Activated T-cell treated with anti-CD3 and anti-CD28 coated beads, Interleukin-2, amount 50 U/mL, for 24 hours (primary cell): ENCODE data around the gene UVRAG.
"Not testable (repeated sequence)": the region's sequence is repeated elsewhere in the genome, so short reads cannot be mapped to it uniquely, and the experiment has no call there.

Source experiments
- DNase-seq: peaks from one replicate; pipeline ENCODE4 v3.0.0-alpha.2; 2020
- H3K27ac Mint-ChIP-seq: 2 replicates; pipeline ENCODE4 v1.8.0; 2020; ENCODE audit warnings: mild to moderate bottlenecking, mixed read lengths
- H3K27me3 Mint-ChIP-seq: 2 replicates; pipeline ENCODE4 v1.8.0; 2020; ENCODE audit warnings: mixed read lengths
- H3K36me3 Mint-ChIP-seq: 2 replicates; pipeline ENCODE4 v1.8.0; 2020; ENCODE audit warnings: low read depth, mixed read lengths
- H3K4me1 Mint-ChIP-seq: 2 replicates; pipeline ENCODE4 v1.8.0; 2020; ENCODE audit warnings: low read depth, mixed read lengths
- H3K4me3 Mint-ChIP-seq: 2 replicates; pipeline ENCODE4 v1.8.0; 2020; ENCODE audit warnings: mild to moderate bottlenecking, moderate library complexity, mixed read lengths
- H3K9me3 Mint-ChIP-seq: 2 replicates; pipeline ENCODE4 v1.8.0; 2020; ENCODE audit warnings: mixed read lengths

The UVRAG gene

GRCh38 chr11:75831915-75832502, 17.0 kb downstream of the UVRAG start:
- Mint-ChIP-seq H3K27ac (no peak overlapping the region), H3K4me3 (no peak overlapping the region), H3K27me3 (no peaks in the 10 kb centered on the region), H3K9me3 (no peaks in the 10 kb centered on the region), H3K4me1 (peaks cover 15% of the 10 kb centered on the region), H3K36me3 (peaks cover 25% of the 10 kb centered on the region)
- no peak for DNase-seq

GRCh38 chr11:75834728-75835127, 19.7 kb downstream of the UVRAG start:
- no peaks in the 10 kb centered on the region for H3K9me3 Mint-ChIP-seq
- H3K4me1 Mint-ChIP-seq = peaks cover 19% of the 10 kb centered on the region
- no peak overlapping the region for H3K27ac Mint-ChIP-seq
- no peak for DNase-seq
- H3K27me3 Mint-ChIP-seq = no peaks in the 10 kb centered on the region
- no peak overlapping the region for H3K4me3 Mint-ChIP-seq
- H3K36me3 Mint-ChIP-seq = peaks cover 37% of the 10 kb centered on the region

GRCh38 chr11:75836417-75836816, 21.4 kb downstream of the UVRAG start:
- no peak for DNase-seq
- Mint-ChIP-seq H3K4me1 (peaks cover 19% of the 10 kb centered on the region), H3K36me3 (peaks cover 31% of the 10 kb centered on the region), H3K27me3 (no peaks in the 10 kb centered on the region), H3K9me3 (no peaks in the 10 kb centered on the region), H3K4me3 (no peak overlapping the region), H3K27ac (no peak overlapping the region)

GRCh38 chr11:75839851-75840250, 24.8 kb downstream of the UVRAG start:
- no peak overlapping the region for H3K4me3 Mint-ChIP-seq
- no peak overlapping the region for H3K27ac Mint-ChIP-seq
- H3K27me3 Mint-ChIP-seq = no peaks in the 10 kb centered on the region
- peaks cover 21% of the 10 kb centered on the region for H3K36me3 Mint-ChIP-seq
- DNase-seq = no peak
- peaks cover 25% of the 10 kb centered on the region for H3K4me1 Mint-ChIP-seq
- no peaks in the 10 kb centered on the region for H3K9me3 Mint-ChIP-seq

- H3K27me3 Mint-ChIP-seq = no peaks in the 10 kb centered on the region
- no peak overlapping the region for H3K4me3 Mint-ChIP-seq
- H3K36me3 Mint-ChIP-seq = peaks cover 23% of the 10 kb centered on the region
- H3K9me3 Mint-ChIP-seq = no peaks in the 10 kb centered on the region
- peaks cover 25% of the 10 kb centered on the region for H3K4me1 Mint-ChIP-seq
- H3K27ac Mint-ChIP-seq = no peak overlapping the region
- no peak for DNase-seq
Measured at GRCh38 chr11:75840522-75840921, 25.5 kb downstream of the UVRAG start.

GRCh38 chr11:75841739-75842138, 26.7 kb downstream of the UVRAG start:
- H3K4me3 Mint-ChIP-seq = no peak overlapping the region
- H3K27me3 Mint-ChIP-seq = no peaks in the 10 kb centered on the region
- no peak overlapping the region for H3K27ac Mint-ChIP-seq
- H3K36me3 Mint-ChIP-seq = peaks cover 23% of the 10 kb centered on the region
- H3K4me1 Mint-ChIP-seq = peaks cover 21% of the 10 kb centered on the region
- H3K9me3 Mint-ChIP-seq = no peaks in the 10 kb centered on the region
- no peak for DNase-seq

GRCh38 chr11:75845324-75845723, 30.3 kb downstream of the UVRAG start:
- Mint-ChIP-seq H3K9me3 (no peaks in the 10 kb centered on the region), H3K36me3 (peaks cover 7% of the 10 kb centered on the region), H3K4me1 (peaks cover 21% of the 10 kb centered on the region), H3K27me3 (no peaks in the 10 kb centered on the region), H3K27ac (no peak overlapping the region), H3K4me3 (no peak overlapping the region)
- no peak for DNase-seq

- H3K4me1 Mint-ChIP-seq = peaks cover 18% of the 10 kb centered on the region
Measured at GRCh38 chr11:75849894-75850293, 34.9 kb downstream of the UVRAG start.

GRCh38 chr11:75850787-75851186, 35.8 kb downstream of the UVRAG start:
- Mint-ChIP-seq H3K27ac (no peak overlapping the region), H3K9me3 (no peaks in the 10 kb centered on the region), H3K36me3 (peaks cover 35% of the 10 kb centered on the region), H3K27me3 (no peaks in the 10 kb centered on the region), H3K4me1 (peaks cover 18% of the 10 kb centered on the region), H3K4me3 (no peak overlapping the region)
- DNase-seq = no peak

More at GRCh38 chr11:75849894-75850293, 34.9 kb downstream of the UVRAG start:
- H3K36me3 Mint-ChIP-seq = peaks cover 29% of the 10 kb centered on the region
- DNase-seq = no peak
- H3K27ac Mint-ChIP-seq = no peak overlapping the region
- H3K27me3 Mint-ChIP-seq = no peaks in the 10 kb centered on the region
- no peak overlapping the region for H3K4me3 Mint-ChIP-seq
- no peaks in the 10 kb centered on the region for H3K9me3 Mint-ChIP-seq

GRCh38 chr11:75851203-75851602, 36.2 kb downstream of the UVRAG start:
- H3K27ac Mint-ChIP-seq = peak overlapping the region; percentile 3

GRCh38 chr11:75852406-75853017, 37.5 kb downstream of the UVRAG start:
- H3K27ac Mint-ChIP-seq = no peak overlapping the region
- no peaks in the 10 kb centered on the region for H3K9me3 Mint-ChIP-seq
- no peak overlapping the region for H3K4me3 Mint-ChIP-seq
- H3K4me1 Mint-ChIP-seq = peaks cover 23% of the 10 kb centered on the region
- H3K27me3 Mint-ChIP-seq = no peaks in the 10 kb centered on the region
- DNase-seq = no peak
- peaks cover 44% of the 10 kb centered on the region for H3K36me3 Mint-ChIP-seq

More at GRCh38 chr11:75851203-75851602, 36.2 kb downstream of the UVRAG start:
- no peak for DNase-seq
- Mint-ChIP-seq H3K9me3 (no peaks in the 10 kb centered on the region), H3K4me1 (peaks cover 18% of the 10 kb centered on the region), H3K27me3 (no peaks in the 10 kb centered on the region), H3K36me3 (peaks cover 37% of the 10 kb centered on the region), H3K4me3 (no peak overlapping the region)

- peaks cover 30% of the 10 kb centered on the region for H3K4me1 Mint-ChIP-seq
- not testable (repeated sequence) for DNase-seq, H3K4me3 Mint-ChIP-seq, H3K27me3 Mint-ChIP-seq, H3K27ac Mint-ChIP-seq, H3K9me3 Mint-ChIP-seq
- peaks cover 49% of the 10 kb centered on the region for H3K36me3 Mint-ChIP-seq
Measured at GRCh38 chr11:75853563-75853962, 38.6 kb downstream of the UVRAG start.

- Mint-ChIP-seq H3K27ac (no peak overlapping the region), H3K4me3 (no peak overlapping the region), H3K9me3 (no peaks in the 10 kb centered on the region), H3K27me3 (no peaks in the 10 kb centered on the region), H3K4me1 (peaks cover 30% of the 10 kb centered on the region), H3K36me3 (peaks cover 50% of the 10 kb centered on the region)
- DNase-seq = no peak
Measured at GRCh38 chr11:75853971-75854370, 39.0 kb downstream of the UVRAG start.

- Mint-ChIP-seq H3K27me3 (no peaks in the 10 kb centered on the region), H3K27ac (no peak overlapping the region)
Measured at GRCh38 chr11:75855206-75855605, 40.2 kb downstream of the UVRAG start.

GRCh38 chr11:75856912-75857311, 41.9 kb downstream of the UVRAG start:
- H3K27ac Mint-ChIP-seq = no peak overlapping the region
- H3K4me3 Mint-ChIP-seq = no peak overlapping the region
- no peaks in the 10 kb centered on the region for H3K9me3 Mint-ChIP-seq
- DNase-seq = no peak
- H3K4me1 Mint-ChIP-seq = peaks cover 13% of the 10 kb centered on the region
- H3K27me3 Mint-ChIP-seq = no peaks in the 10 kb centered on the region
- peaks cover 47% of the 10 kb centered on the region for H3K36me3 Mint-ChIP-seq

More at GRCh38 chr11:75855206-75855605, 40.2 kb downstream of the UVRAG start:
- Mint-ChIP-seq H3K9me3 (no peaks in the 10 kb centered on the region), H3K4me1 (peaks cover 24% of the 10 kb centered on the region), H3K36me3 (peaks cover 50% of the 10 kb centered on the region), H3K4me3 (no peak overlapping the region)
- DNase-seq = no peak
